Activated B cell treated with CpG ODN at 0.5 μM for 24 hours (primary cell): ENCODE measurements around the gene SYNE1. TPM values are rescaled to one million over a fixed set of nuclear protein-coding genes. Genes with fewer than 3 reads are reported as not detected.

Source experiments
- ATAC-seq: fragments of 200-7000 bp; cut with Tn5 transposase; one replicate; pipeline ENCODE4 v1.10.0; 2021; ENCODE audit warnings: low read depth, mild to moderate bottlenecking, moderate library complexity
- CTCF ChIA-PET: fragments of 350-600 bp; sonication (Branson Sonifier 250); formaldehyde crosslinking; loops from one replicate; lab custom pipeline; 2021; ENCODE audit warnings: antibody characterized with exemption; lab: Charles Lee
- POLR2A ChIA-PET: fragments of 350-600 bp; sonication (Branson Sonifier 250); formaldehyde crosslinking; loops from one replicate; lab custom pipeline; 2021; ENCODE audit warnings: antibody characterized with exemption; lab: Charles Lee
- DNase-seq: peaks from one replicate; pipeline ENCODE4 v3.0.0; 2022
- H3K27ac Mint-ChIP-seq: one replicate; pipeline ENCODE4 v1.8.0; 2020; ENCODE audit warnings: mixed read lengths
- H3K27me3 Mint-ChIP-seq: one replicate; pipeline ENCODE4 v1.8.0; 2021; ENCODE audit warnings: mixed read lengths
- H3K36me3 Mint-ChIP-seq: one replicate; pipeline ENCODE4 v1.8.0; 2021; ENCODE audit warnings: low read depth, mixed read lengths
- H3K4me1 Mint-ChIP-seq: one replicate; pipeline ENCODE4 v1.8.0; 2021; ENCODE audit warnings: mixed read lengths
- H3K4me3 Mint-ChIP-seq: one replicate; pipeline ENCODE4 v1.8.0; 2020; ENCODE audit warnings: mild to moderate bottlenecking, mixed read lengths
- H3K9me3 Mint-ChIP-seq: one replicate; pipeline ENCODE4 v1.8.0; 2020; ENCODE audit warnings: mixed read lengths
- intact Hi-C: fragments of 100-400 bp; cut with micrococcal nuclease; formaldehyde crosslinking; loops from one replicate; pipeline ENCODE4 v1.15.1; 2024
- total RNA-seq: library from RNA; stranded (reverse); gene quantifications from 2 replicates; pipeline ENCODE4 v1.2.3, GENCODE V29; 2022
- TF ChIP-seq, protein P1 (sequence below): fragments of 200-600 bp; IDR thresholded peaks from one replicate; pipeline ENCODE4 v1.8.0; 2022; ENCODE audit warnings: antibody characterized with exemption, mild to moderate bottlenecking

SYNE1 gene
- total RNA-seq, 1 donor from 2014 or later, result 74.9 TPM

DNA sequence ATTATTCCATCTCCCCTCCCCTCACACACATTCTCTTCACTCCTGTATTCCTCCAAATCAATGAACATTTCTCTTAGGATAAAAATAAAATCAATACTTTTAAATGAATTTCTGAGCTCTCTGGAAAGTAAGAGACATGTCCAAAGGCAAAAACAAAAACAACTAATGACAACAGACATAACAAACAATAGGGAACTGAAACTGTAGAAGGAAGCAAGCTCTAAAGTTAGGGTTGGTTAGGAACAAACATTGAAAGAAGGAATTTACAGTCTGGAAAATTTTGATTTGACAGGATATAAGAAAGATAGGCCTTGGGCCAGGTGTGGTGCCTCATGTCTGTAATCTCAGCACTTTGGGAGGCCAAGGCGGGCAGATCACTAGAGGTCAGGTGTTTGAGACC, 43.0 kb upstream of the SYNE1 start:
- ChIA-PET CTCF (no interaction called here), POLR2A (no interaction called here)
- Mint-ChIP-seq H3K4me1 (peaks cover 2% of the 10 kb centered on the region), H3K27ac (no peak overlapping the region), H3K27me3 (no peaks in the 10 kb centered on the region), H3K9me3 (peaks cover 3% of the 10 kb centered on the region), H3K36me3 (no peaks in the 10 kb centered on the region), H3K4me3 (no peak overlapping the region)
- TF ChIP-seq, protein P1, sequence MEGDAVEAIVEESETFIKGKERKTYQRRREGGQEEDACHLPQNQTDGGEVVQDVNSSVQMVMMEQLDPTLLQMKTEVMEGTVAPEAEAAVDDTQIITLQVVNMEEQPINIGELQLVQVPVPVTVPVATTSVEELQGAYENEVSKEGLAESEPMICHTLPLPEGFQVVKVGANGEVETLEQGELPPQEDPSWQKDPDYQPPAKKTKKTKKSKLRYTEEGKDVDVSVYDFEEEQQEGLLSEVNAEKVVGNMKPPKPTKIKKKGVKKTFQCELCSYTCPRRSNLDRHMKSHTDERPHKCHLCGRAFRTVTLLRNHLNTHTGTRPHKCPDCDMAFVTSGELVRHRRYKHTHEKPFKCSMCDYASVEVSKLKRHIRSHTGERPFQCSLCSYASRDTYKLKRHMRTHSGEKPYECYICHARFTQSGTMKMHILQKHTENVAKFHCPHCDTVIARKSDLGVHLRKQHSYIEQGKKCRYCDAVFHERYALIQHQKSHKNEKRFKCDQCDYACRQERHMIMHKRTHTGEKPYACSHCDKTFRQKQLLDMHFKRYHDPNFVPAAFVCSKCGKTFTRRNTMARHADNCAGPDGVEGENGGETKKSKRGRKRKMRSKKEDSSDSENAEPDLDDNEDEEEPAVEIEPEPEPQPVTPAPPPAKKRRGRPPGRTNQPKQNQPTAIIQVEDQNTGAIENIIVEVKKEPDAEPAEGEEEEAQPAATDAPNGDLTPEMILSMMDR, result no peak
- DNase-seq (no peak), ATAC-seq (no peak)
- intact Hi-C loops, result no loop called here

- Mint-ChIP-seq H3K4me1 (no peaks in the 10 kb centered on the region), H3K4me3 (no peak overlapping the region)
These were observed 36.1 kb upstream of the SYNE1 start for GRCh38 chr6:152673236-152673635.

GRCh38 chr6:152671171-152671570, 34.0 kb upstream of the SYNE1 start:
- H3K4me3 Mint-ChIP-seq, result no peak overlapping the region
- H3K27me3 Mint-ChIP-seq, result peaks cover 3% of the 10 kb centered on the region
- POLR2A ChIA-PET, result no interaction called here
- no peaks in the 10 kb centered on the region for H3K4me1 Mint-ChIP-seq
- ATAC-seq, result no peak
- H3K36me3 Mint-ChIP-seq, result no peaks in the 10 kb centered on the region
- no peak overlapping the region for H3K27ac Mint-ChIP-seq
- no peak for DNase-seq
- TF ChIP-seq, protein P1, result no peak
- intact Hi-C loops, result no loop called here
- CTCF ChIA-PET, result no interaction called here
- no peaks in the 10 kb centered on the region for H3K9me3 Mint-ChIP-seq

More at GRCh38 chr6:152673236-152673635, 36.1 kb upstream of the SYNE1 start:
- no peak for DNase-seq
- Mint-ChIP-seq H3K36me3 (no peaks in the 10 kb centered on the region), H3K9me3 (no peaks in the 10 kb centered on the region), H3K27ac (no peak overlapping the region), H3K27me3 (no peaks in the 10 kb centered on the region)
- no peak for ATAC-seq
- CTCF ChIA-PET, result no interaction called here
- TF ChIP-seq, protein P1, result no peak
- intact Hi-C loops, result no loop called here
- POLR2A ChIA-PET, result no interaction called here

DNA sequence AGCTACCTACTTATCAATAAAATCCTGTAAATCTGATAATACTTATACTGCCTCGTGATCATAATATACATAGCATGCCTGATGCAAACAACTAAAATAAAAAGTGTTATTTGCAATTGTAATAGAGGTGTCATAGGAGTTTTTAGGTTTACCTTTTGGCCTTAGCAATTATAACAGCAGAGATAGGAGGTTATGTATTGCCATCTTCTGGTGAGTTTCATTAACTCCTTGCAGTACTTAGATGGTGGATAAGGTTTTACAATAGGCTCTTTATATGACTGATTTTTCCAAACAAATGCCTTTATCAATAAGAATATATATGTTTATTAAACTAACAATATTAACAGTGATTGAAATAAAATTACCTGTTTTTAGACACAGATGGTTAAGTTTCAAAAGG, 32.7 kb upstream of the SYNE1 start:
- TF ChIP-seq, protein P1, result no peak
- H3K27ac Mint-ChIP-seq, result no peak overlapping the region
- ATAC-seq, result no peak
- no peak overlapping the region for H3K4me3 Mint-ChIP-seq
- H3K36me3 Mint-ChIP-seq, result no peaks in the 10 kb centered on the region
- H3K4me1 Mint-ChIP-seq, result no peaks in the 10 kb centered on the region
- POLR2A ChIA-PET, result no interaction called here
- CTCF ChIA-PET, result no interaction called here
- DNase-seq, result no peak
- peaks cover 3% of the 10 kb centered on the region for H3K27me3 Mint-ChIP-seq
- intact Hi-C loops, result no loop called here
- no peaks in the 10 kb centered on the region for H3K9me3 Mint-ChIP-seq

DNA sequence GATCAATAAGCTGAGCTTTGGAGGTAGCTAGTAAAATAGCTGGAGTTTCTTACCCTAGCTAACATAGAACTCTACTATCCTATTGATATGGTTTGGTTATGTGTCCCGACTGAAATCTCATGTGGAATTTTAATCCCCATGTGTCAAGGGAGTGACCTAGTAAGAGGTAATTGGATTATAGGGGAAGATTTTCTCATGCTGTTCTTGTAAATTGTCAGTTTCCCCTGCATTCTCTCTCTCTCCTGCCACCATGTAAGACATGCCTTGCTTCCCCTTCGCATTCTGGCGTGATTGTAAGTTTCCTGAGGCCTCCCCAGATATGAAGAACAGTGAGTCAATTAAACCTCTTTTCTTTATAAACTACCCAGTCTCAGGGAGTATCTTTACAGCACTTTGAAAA, 24.6 kb upstream of the SYNE1 start:
- H3K9me3 Mint-ChIP-seq, result no peaks in the 10 kb centered on the region
- POLR2A ChIA-PET, result no interaction called here
- TF ChIP-seq, protein P1, result no peak
- H3K36me3 Mint-ChIP-seq, result no peaks in the 10 kb centered on the region
- H3K27me3 Mint-ChIP-seq, result no peaks in the 10 kb centered on the region
- DNase-seq, result no peak
- CTCF ChIA-PET, result no interaction called here
- ATAC-seq, result no peak
- H3K27ac Mint-ChIP-seq, result no peak overlapping the region
- no peaks in the 10 kb centered on the region for H3K4me1 Mint-ChIP-seq
- intact Hi-C loops, result no loop called here
- no peak overlapping the region for H3K4me3 Mint-ChIP-seq
